22Rv1 (cell line): ENCODE results near the gene KLRD1.

Experiments
- ZFX ChIP-seq: fragments of 450-650 bp; IDR thresholded peaks from 2 replicates; pipeline ENCODE4 v1.6.1; 2017; ENCODE audit warnings: antibody characterized with exemption, borderline replicate concordance
- TF ChIP-seq, protein P1 (sequence below): fragments of 450-650 bp; IDR thresholded peaks from 2 replicates; pipeline ENCODE4 v1.5.1; 2017; ENCODE audit warnings: mild to moderate bottlenecking

DNA sequence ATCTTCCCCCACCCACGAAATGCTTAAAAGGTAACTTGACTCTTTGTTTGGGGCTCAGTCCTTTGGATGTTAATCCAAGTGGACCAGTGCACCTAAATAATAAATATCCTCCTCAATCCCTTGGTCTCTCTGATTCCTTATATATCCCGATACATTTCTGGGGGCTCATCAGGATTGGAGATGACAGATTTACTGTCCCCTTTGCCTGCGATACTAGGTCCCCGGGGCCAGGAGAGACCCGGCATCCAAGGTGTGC lies 55.9 kb downstream of the KLRD1 start:
- TF ChIP-seq, protein P1, sequence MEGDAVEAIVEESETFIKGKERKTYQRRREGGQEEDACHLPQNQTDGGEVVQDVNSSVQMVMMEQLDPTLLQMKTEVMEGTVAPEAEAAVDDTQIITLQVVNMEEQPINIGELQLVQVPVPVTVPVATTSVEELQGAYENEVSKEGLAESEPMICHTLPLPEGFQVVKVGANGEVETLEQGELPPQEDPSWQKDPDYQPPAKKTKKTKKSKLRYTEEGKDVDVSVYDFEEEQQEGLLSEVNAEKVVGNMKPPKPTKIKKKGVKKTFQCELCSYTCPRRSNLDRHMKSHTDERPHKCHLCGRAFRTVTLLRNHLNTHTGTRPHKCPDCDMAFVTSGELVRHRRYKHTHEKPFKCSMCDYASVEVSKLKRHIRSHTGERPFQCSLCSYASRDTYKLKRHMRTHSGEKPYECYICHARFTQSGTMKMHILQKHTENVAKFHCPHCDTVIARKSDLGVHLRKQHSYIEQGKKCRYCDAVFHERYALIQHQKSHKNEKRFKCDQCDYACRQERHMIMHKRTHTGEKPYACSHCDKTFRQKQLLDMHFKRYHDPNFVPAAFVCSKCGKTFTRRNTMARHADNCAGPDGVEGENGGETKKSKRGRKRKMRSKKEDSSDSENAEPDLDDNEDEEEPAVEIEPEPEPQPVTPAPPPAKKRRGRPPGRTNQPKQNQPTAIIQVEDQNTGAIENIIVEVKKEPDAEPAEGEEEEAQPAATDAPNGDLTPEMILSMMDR = no peak
- TF ChIP-seq ZFX = no peak
